Spleen (tissue), 11 donors: ENCODE data around the gene AFF1. TPM values are rescaled to one million over a fixed set of nuclear protein-coding genes. Genes with fewer than 3 reads are reported as not detected.

Source experiments
- DNase-seq: peaks from one replicate; pipeline ENCODE4 v3.0.0-alpha.2; 2020
- H3K27ac ChIP-seq, 8 donors: fragments of 200-600 bp; sonication (generic) in 7 of 8; 1 replicate in 4 of 8; 2 replicates in 4 of 8; pipeline versions ENCODE4 v1.5.0 to v1.8.0; 2016 to 2021; ENCODE audit warnings: inconsistent platforms in 4 of 8, mild to moderate bottlenecking in 4 of 8, moderate library complexity in 1 of 8
- H3K27me3 ChIP-seq, 7 donors: fragments of 200-600 bp; sonication (generic) in 6 of 7; replicated peaks in 1 of 7; 1 replicate in 4 of 7; 2 replicates in 3 of 7; pipeline versions ENCODE4 v1.5.0 to v1.8.0; 2016 to 2021; ENCODE audit warnings: inconsistent platforms in 3 of 7, mild to moderate bottlenecking in 1 of 7
- H3K36me3 ChIP-seq, 6 donors: fragments of 200-600 bp; sonication (generic) in 5 of 6; 1 replicate in 4 of 6; 2 replicates in 2 of 6; pipeline versions ENCODE4 v1.5.0 to v1.8.0; 2016 to 2021; ENCODE audit warnings: inconsistent platforms in 2 of 6
- H3K4me1 ChIP-seq, 6 donors: fragments of 200-600 bp; sonication (generic) in 5 of 6; 1 replicate in 3 of 6; 2 replicates in 3 of 6; pipeline versions ENCODE4 v1.5.0 to v1.8.0; 2016 to 2021; ENCODE audit warnings: inconsistent platforms in 3 of 6
- H3K4me3 ChIP-seq, 8 donors: fragments of 200-600 bp; sonication (generic) in 7 of 8; 1 replicate in 4 of 8; 2 replicates in 4 of 8; pipeline versions ENCODE4 v1.5.0 to v1.8.0; 2016 to 2021; ENCODE audit warnings: inconsistent platforms in 4 of 8, mild to moderate bottlenecking in 4 of 8, moderate library complexity in 2 of 8
- H3K9me3 ChIP-seq, 8 donors: fragments of 200-600 bp; sonication (generic) in 7 of 8; 1 replicate in 4 of 8; 2 replicates in 4 of 8; pipeline versions ENCODE4 v1.5.0 to v1.8.0; 2016 to 2021; ENCODE audit warnings: inconsistent platforms in 4 of 8
- CTCF ChIP-seq, 11 experiments: fragments of 200-600 bp in 7 of 11; fragments of 450-650 bp in 4 of 11; sonication (generic) in 4 of 11; IDR thresholded peaks in 8 of 11; conservative IDR thresholded peaks in 3 of 11; 1 replicate in 7 of 11; 2 replicates in 4 of 11; pipeline versions ENCODE4 v1.4.0 to v1.8.0; 2016 to 2021; ENCODE audit warnings: antibody characterized with exemption in 11 of 11, inconsistent platforms in 4 of 11, mild to moderate bottlenecking in 1 of 11
- POLR2A ChIP-seq, 3 donors: fragments of 450-650 bp; IDR thresholded peaks; one replicate each; pipeline ENCODE4 v1.5.1; 2017; ENCODE audit warnings: antibody characterized with exemption in 3 of 3, mild to moderate bottlenecking in 1 of 3
- POLR2AphosphoS5 ChIP-seq, 3 donors: sonication (generic); formaldehyde crosslinking; IDR thresholded peaks; one replicate each; pipeline ENCODE4 v1.5.1; 2017; ENCODE audit warnings: antibody characterized with exemption in 3 of 3
- WGBS, 5 donors: extraction: QIAGEN DNeasy Blood & Tissue Kit in 3 of 5; methylation state at CpG; one replicate each; pipeline versions ENCODE4 v1.1.5 to v1.1.7; 2013 to 2018; 5-methylcytosine and 5-hydroxymethylcytosine counted together
- intact Hi-C: fragments of 100-400 bp; cut with DNase I; formaldehyde crosslinking; loops from one replicate; pipeline ENCODE4 v1.15.0; 2023; ENCODE audit warnings: low total_unique reads
- polyA plus RNA-seq, 3 donors: library from polyadenylated mRNA; stranded (reverse); fragments of 200-250 nt; gene quantifications; one replicate each; pipeline ENCODE4 v1.2.1, GENCODE V29; 2013
- total RNA-seq, 7 donors: library from RNA; depleted of rRNA in 3 of 7; stranded (reverse); fragments of >200 nt in 3 of 7; fragmentation: NEBNext Ultra II Directional in 4 of 7; extraction: Animal tissue kit (Norgen Biotek cat#: 25700) in 4 of 7; gene quantifications; one replicate each; pipeline versions ENCODE4 v1.1.0 to v1.2.1, GENCODE V29; 2016 to 2021
- donor health status: healthy with polysubstance abuse.
- donor health status: DM: no; HTN: no; CAD: no; lungs with moderate emphysema.
- donor health status: DM: no; HTN: no; CAD: no.
- donor health status: Bipolar disorder and iron deficiency.
- donor health status: healthy.
- donor health status: DM: no; HTN: no; CAD: no.
- donor health status: DM: yes; HTN: yes; CAD: no.

Gene AFF1
- total and polyA plus RNA-seq, 10 donors = 4.4 to 119 (median 80.8) TPM

GRCh38 chr4:86917212-86918039 is 17.4 kb upstream of the AFF1 start:
- no peak for TF ChIP-seq POLR2A (IDR thresholded peaks at IDR 0.05)
- no peak for TF ChIP-seq POLR2AphosphoS5 (IDR thresholded peaks at IDR 0.05)
- no peak for TF ChIP-seq CTCF (IDR thresholded peaks at IDR 0.05 in 8 of 11, conservative IDR thresholded peaks at IDR 0.05 in 3 of 11)
- no peak for DNase-seq
- Histone ChIP-seq H3K9me3 (no peaks in the 10 kb centered on the region), H3K4me3 (no peak overlapping the region), H3K36me3 (no peaks in the 10 kb centered on the region), H3K27me3 (no peaks in the 10 kb centered on the region), H3K27ac (no peak overlapping the region), H3K4me1 (peaks cover 0 to 14% (median under 1%) of the 10 kb centered on the region in 6 donors)
- intact Hi-C loops = no loop called here
- 79 to 96% (median 88%) methylated on average over 4 of the region's 4 CpGs for WGBS, 5 donors

GRCh38 chr4:86918539-86919072 is 16.2 kb upstream of the AFF1 start:
- Histone ChIP-seq H3K4me3 (no peak overlapping the region), H3K27me3 (no peaks in the 10 kb centered on the region), H3K27ac (no peak overlapping the region), H3K36me3 (no peaks in the 10 kb centered on the region), H3K9me3 (no peaks in the 10 kb centered on the region), H3K4me1 (peaks cover 0 to 17% (median 1%) of the 10 kb centered on the region in 6 donors)
- intact Hi-C loops = no loop called here
- DNase-seq = no peak
- TF ChIP-seq CTCF (IDR thresholded peaks at IDR 0.05 in 8 of 11, conservative IDR thresholded peaks at IDR 0.05 in 3 of 11) = no peak
- no peak for TF ChIP-seq POLR2A (IDR thresholded peaks at IDR 0.05)
- TF ChIP-seq POLR2AphosphoS5 (IDR thresholded peaks at IDR 0.05) = no peak
- 23 to 56% (median 37%) methylated on average over 3 of the region's 3 CpGs for WGBS, 5 donors

GRCh38 chr4:86919561-86920223 is 15.1 kb upstream of the AFF1 start:
- 84 to 96% (median 88%) methylated on average over 4 of the region's 4 CpGs for WGBS, 5 donors
- no peaks in the 10 kb centered on the region for H3K9me3 ChIP-seq
- no peaks in the 10 kb centered on the region for H3K27me3 ChIP-seq
- no peak overlapping the region for H3K4me3 ChIP-seq
- intact Hi-C loops = loop anchor here (5.0 to 10.0 kb wide), 2 partner anchors 173 to 305 kb away; partner anchors contain the start of gene KLHL8
- TF ChIP-seq POLR2AphosphoS5 (IDR thresholded peaks at IDR 0.05) = no peak
- no peak for TF ChIP-seq CTCF (IDR thresholded peaks at IDR 0.05 in 8 of 11, conservative IDR thresholded peaks at IDR 0.05 in 3 of 11)
- no peak for TF ChIP-seq POLR2A (IDR thresholded peaks at IDR 0.05)
- DNase-seq = no peak
- H3K36me3 ChIP-seq = no peaks in the 10 kb centered on the region
- peaks cover 0 to 21% (median 3%) of the 10 kb centered on the region in 6 donors for H3K4me1 ChIP-seq
- H3K27ac ChIP-seq = no peak overlapping the region
